Left ventricle myocardium inferior (tissue), 1 donor: ENCODE results near the gene ACSL3. TPM values are rescaled to one million over a fixed set of nuclear protein-coding genes. Genes with fewer than 3 reads are reported as not detected.

ENCODE experiments used
- DNase-seq: peaks from one replicate; pipeline ENCODE4 v3.0.0-alpha.2; 2020
- H3K27ac ChIP-seq: fragments of 200-600 bp; replicated peaks from 2 replicates; pipeline ENCODE4 v1.8.0; 2021
- H3K27me3 ChIP-seq: fragments of 200-600 bp; 2 replicates; pipeline ENCODE4 v1.8.0; 2021; ENCODE audit warnings: low read depth
- H3K36me3 ChIP-seq: fragments of 200-600 bp; 2 replicates; pipeline ENCODE4 v1.8.0; 2021
- H3K4me1 ChIP-seq: fragments of 200-600 bp; 2 replicates; pipeline ENCODE4 v1.8.0; 2021
- H3K4me3 ChIP-seq: fragments of 200-600 bp; 2 replicates; pipeline ENCODE4 v1.8.0; 2021; ENCODE audit warnings: mild to moderate bottlenecking, moderate library complexity
- H3K9me3 ChIP-seq: fragments of 200-600 bp; replicated peaks from 2 replicates; pipeline ENCODE4 v1.8.0; 2021
- CTCF ChIP-seq: fragments of 200-600 bp; IDR thresholded peaks from 2 replicates; pipeline ENCODE4 v1.8.0; 2021; ENCODE audit warnings: antibody characterized with exemption, mild to moderate bottlenecking, borderline replicate concordance
- intact Hi-C: fragments of 100-400 bp; cut with micrococcal nuclease; formaldehyde crosslinking; loops from one replicate; pipeline ENCODE4 v1.11.0; 2022
- total RNA-seq: library from RNA; stranded (reverse); fragmentation: NEBNext Ultra II Directional; extraction: Animal tissue kit (Norgen Biotek cat#: 25700); gene quantifications from one replicate; pipeline ENCODE4 v1.2.1, GENCODE V29; 2021
- donor health status: DM: no; HTN: yes; CAD: no; lungs with severe emphysema.

Gene ACSL3
- total RNA-seq, 1 donor from 2014 or later = 50.1 TPM

GRCh38 chr2:222871291-222871690 is 10.5 kb downstream of the ACSL3 start:
- Histone ChIP-seq H3K27ac (no peak overlapping the region), H3K9me3 (no peaks in the 10 kb centered on the region), H3K4me1 (peaks cover 80% of the 10 kb centered on the region), H3K27me3 (no peaks in the 10 kb centered on the region), H3K36me3 (no peaks in the 10 kb centered on the region), H3K4me3 (no peak overlapping the region)
- DNase-seq = no peak
- no peak for TF ChIP-seq CTCF
- intact Hi-C loops = no loop called here

GRCh38 chr2:222872551-222872950 is 11.7 kb downstream of the ACSL3 start:
- H3K27ac ChIP-seq = no peak overlapping the region
- no peaks in the 10 kb centered on the region for H3K27me3 ChIP-seq
- no peak overlapping the region for H3K4me3 ChIP-seq
- DNase-seq = no peak
- H3K4me1 ChIP-seq = peaks cover 80% of the 10 kb centered on the region
- intact Hi-C loops = no loop called here
- H3K36me3 ChIP-seq = no peaks in the 10 kb centered on the region
- TF ChIP-seq CTCF = no peak
- H3K9me3 ChIP-seq = no peaks in the 10 kb centered on the region

GRCh38 chr2:222875482-222875881 is 14.6 kb downstream of the ACSL3 start:
- no peak for DNase-seq
- H3K9me3 ChIP-seq = no peaks in the 10 kb centered on the region
- TF ChIP-seq CTCF = no peak
- H3K27me3 ChIP-seq = no peaks in the 10 kb centered on the region
- H3K27ac ChIP-seq = no peak overlapping the region
- H3K4me3 ChIP-seq = no peak overlapping the region
- intact Hi-C loops = no loop called here
- no peaks in the 10 kb centered on the region for H3K36me3 ChIP-seq
- peaks cover 78% of the 10 kb centered on the region for H3K4me1 ChIP-seq

GRCh38 chr2:222876947-222877346 is 16.1 kb downstream of the ACSL3 start:
- Histone ChIP-seq H3K9me3 (no peaks in the 10 kb centered on the region), H3K27ac (peak overlapping the region; percentile 4), H3K4me1 (peaks cover 73% of the 10 kb centered on the region), H3K4me3 (no peak overlapping the region), H3K36me3 (no peaks in the 10 kb centered on the region), H3K27me3 (no peaks in the 10 kb centered on the region)
- no peak for DNase-seq
- TF ChIP-seq CTCF = no peak
- intact Hi-C loops = no loop called here

GRCh38 chr2:222877556-222878300 is 16.9 kb downstream of the ACSL3 start:
- no peak for DNase-seq
- no peaks in the 10 kb centered on the region for H3K9me3 ChIP-seq
- no peak overlapping the region for H3K27ac ChIP-seq
- intact Hi-C loops = no loop called here
- H3K4me1 ChIP-seq = peaks cover 74% of the 10 kb centered on the region
- H3K4me3 ChIP-seq = no peak overlapping the region
- H3K36me3 ChIP-seq = no peaks in the 10 kb centered on the region
- TF ChIP-seq CTCF = no peak
- no peaks in the 10 kb centered on the region for H3K27me3 ChIP-seq
